ENCODE data around the gene IGSF3. TPM values are rescaled to one million over a fixed set of nuclear protein-coding genes. Genes with fewer than 3 reads are reported as not detected.

The IGSF3 gene
- total RNA-seq, 1 donor from 2014 or later: 37.1 TPM

DNA sequence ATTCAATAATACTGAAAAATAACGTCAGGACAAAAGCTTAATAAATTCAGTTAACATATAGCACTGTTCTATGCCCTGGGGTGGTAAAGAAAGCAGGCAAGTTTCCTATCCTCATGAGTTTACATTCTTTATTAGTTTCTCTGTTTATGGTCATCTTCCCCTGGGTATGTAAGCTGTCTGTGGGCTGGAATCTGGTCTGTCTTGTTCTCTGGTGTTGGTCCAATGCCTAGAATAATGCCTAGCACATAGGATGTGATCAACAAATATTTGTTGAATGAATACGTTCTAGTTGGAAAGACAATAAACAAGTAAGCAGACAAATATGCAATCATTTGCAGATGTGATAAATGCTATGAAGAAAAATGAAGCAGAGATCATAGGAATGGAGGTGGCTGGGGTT is 7.2 kb upstream of the IGSF3 start:
- H3K36me3 ChIP-seq (ENCODE audit: control insufficient read depth, insufficient read depth, low read length): no peaks in the 10 kb centered on the region
- DNase-seq (ENCODE audit: low read depth): peak; percentile 89
- TF ChIP-seq, protein P1, sequence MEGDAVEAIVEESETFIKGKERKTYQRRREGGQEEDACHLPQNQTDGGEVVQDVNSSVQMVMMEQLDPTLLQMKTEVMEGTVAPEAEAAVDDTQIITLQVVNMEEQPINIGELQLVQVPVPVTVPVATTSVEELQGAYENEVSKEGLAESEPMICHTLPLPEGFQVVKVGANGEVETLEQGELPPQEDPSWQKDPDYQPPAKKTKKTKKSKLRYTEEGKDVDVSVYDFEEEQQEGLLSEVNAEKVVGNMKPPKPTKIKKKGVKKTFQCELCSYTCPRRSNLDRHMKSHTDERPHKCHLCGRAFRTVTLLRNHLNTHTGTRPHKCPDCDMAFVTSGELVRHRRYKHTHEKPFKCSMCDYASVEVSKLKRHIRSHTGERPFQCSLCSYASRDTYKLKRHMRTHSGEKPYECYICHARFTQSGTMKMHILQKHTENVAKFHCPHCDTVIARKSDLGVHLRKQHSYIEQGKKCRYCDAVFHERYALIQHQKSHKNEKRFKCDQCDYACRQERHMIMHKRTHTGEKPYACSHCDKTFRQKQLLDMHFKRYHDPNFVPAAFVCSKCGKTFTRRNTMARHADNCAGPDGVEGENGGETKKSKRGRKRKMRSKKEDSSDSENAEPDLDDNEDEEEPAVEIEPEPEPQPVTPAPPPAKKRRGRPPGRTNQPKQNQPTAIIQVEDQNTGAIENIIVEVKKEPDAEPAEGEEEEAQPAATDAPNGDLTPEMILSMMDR (IDR thresholded peaks at IDR 0.05; ENCODE audit: insufficient read depth, low read length, severe bottlenecking): no peak
- H3K27me3 ChIP-seq (ENCODE audit: control insufficient read depth, insufficient read depth, low read length): no peaks in the 10 kb centered on the region
- no peak for FAIRE-seq
- no peak overlapping the region for H3K4me3 ChIP-seq (ENCODE audit: low read depth, low read length)

DNA sequence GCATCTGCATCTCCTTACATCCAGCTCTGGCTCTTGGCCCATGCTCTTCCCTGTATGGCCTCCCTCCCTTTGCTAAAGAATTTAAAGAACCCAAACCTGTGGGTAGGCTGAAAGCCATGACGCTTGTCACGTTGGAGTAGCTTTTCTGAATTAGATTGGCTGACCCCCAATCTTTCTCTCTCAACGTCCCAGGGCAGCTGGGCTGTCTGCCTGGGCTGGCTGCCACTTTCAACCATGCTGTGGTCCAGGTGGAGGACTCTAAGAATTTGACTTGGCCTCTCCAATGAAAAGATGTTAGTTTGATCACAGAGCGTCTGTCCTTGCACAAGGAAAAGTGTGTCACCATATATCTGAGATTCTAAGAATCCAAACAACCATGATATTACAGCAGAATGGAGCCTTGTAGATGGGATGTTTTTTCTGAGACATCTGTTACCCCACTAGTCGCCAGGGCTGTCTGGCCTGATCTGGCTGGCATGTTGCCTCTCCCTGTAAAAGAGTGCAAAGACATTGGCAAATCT is 6.5 kb upstream of the IGSF3 start:
- H3K4me3 ChIP-seq (ENCODE audit: low read depth, low read length): no peak overlapping the region
- FAIRE-seq (no peak), DNase-seq (ENCODE audit: low read depth) (no peak)
- TF ChIP-seq, protein P1 (IDR thresholded peaks at IDR 0.05; ENCODE audit: insufficient read depth, low read length, severe bottlenecking): no peak
- H3K36me3 ChIP-seq (ENCODE audit: control insufficient read depth, insufficient read depth, low read length): no peaks in the 10 kb centered on the region
- H3K27me3 ChIP-seq (ENCODE audit: control insufficient read depth, insufficient read depth, low read length): no peaks in the 10 kb centered on the region

DNA sequence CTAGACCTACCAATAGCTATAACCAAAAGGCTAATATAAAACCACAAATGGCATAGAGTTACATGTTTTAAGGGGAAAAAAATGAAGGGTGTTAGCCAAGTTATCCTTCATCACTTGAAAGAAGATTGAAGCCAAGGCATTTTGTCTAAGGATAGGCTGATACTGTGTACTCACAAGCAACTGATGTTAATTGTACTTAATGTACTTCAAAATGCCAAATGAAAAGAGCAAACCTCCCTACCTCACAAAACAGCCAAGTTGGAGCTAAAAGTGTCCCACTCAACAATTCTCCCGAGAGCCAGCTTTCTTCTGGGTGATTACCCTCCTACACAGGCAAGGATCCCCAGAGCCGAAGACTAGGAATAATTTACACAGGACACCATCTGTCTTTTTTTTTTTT is 4.4 kb upstream of the IGSF3 start:
- no peaks in the 10 kb centered on the region for H3K36me3 ChIP-seq (ENCODE audit: control insufficient read depth, insufficient read depth, low read length)
- H3K27me3 ChIP-seq (ENCODE audit: control insufficient read depth, insufficient read depth, low read length): no peaks in the 10 kb centered on the region
- TF ChIP-seq, protein P1 (IDR thresholded peaks at IDR 0.05; ENCODE audit: insufficient read depth, low read length, severe bottlenecking): no peak
- no peak for FAIRE-seq
- no peak for DNase-seq (ENCODE audit: low read depth)
- no peak overlapping the region for H3K4me3 ChIP-seq (ENCODE audit: low read depth, low read length)

DNA sequence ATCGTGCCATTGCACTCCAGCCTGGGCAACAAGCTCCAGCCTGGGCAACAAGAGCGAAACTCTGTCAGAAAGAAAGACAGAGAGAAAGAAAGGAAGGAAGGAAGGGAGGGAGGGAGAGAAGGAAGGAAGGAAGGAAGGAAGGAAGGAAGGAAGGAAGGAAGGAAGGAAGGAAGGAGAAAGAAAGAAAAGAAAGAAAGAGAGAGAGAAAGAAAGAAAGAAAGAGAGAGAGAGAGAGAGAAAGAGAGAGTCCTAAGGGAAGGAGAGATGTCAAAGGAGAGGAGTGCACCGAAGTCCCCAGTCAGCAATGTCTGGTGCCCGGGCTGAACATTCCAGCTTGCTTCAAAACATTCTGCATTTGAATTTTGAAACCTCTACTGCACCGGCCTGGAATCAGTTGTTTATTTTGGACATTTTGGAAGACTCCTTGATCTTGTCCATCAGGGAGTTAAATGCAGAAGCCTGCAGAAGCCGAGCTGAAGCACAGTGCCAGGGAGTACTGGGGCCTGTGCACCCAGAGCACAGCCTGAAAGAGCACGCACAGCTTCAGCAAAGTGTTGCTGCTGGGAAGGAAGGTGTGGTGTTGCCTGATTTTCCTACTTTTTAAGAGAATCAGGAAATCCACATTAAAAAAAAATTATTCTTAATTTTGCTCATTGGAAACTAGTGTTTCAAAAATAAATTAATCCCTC is 3.7 kb upstream of the IGSF3 start:
- no peaks in the 10 kb centered on the region for H3K36me3 ChIP-seq (ENCODE audit: control insufficient read depth, insufficient read depth, low read length)
- FAIRE-seq (no peak), DNase-seq (ENCODE audit: low read depth) (no peak)
- no peak overlapping the region for H3K4me3 ChIP-seq (ENCODE audit: low read depth, low read length)
- TF ChIP-seq, protein P1 (IDR thresholded peaks at IDR 0.05; ENCODE audit: insufficient read depth, low read length, severe bottlenecking): no peak
- H3K27me3 ChIP-seq (ENCODE audit: control insufficient read depth, insufficient read depth, low read length): no peaks in the 10 kb centered on the region

DNA sequence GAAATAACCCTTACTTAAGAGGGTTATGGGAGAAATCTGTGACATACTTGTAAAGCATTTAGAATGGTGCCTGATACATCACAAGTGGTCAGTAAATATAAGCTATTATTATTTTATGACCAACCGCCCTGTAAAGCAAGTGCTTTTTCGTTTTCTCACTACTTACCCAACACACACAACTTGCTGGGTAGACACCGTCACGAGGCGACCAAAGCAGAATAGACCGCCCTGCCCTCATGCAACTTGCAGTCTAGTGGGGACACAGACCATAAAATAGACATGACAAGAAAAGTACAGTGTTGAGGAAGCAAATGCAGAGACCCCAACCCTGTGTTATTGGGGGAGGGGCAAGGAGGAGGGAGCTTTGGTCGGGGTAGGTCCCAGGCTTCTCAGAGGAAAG is 744 bp upstream of the IGSF3 start:
- TF ChIP-seq, protein P1 (IDR thresholded peaks at IDR 0.05; ENCODE audit: insufficient read depth, low read length, severe bottlenecking): no peak
- peaks cover 3% of the 10 kb centered on the region for H3K36me3 ChIP-seq (ENCODE audit: control insufficient read depth, insufficient read depth, low read length)
- no peak for DNase-seq (ENCODE audit: low read depth)
- H3K27me3 ChIP-seq (ENCODE audit: control insufficient read depth, insufficient read depth, low read length): no peaks in the 10 kb centered on the region
- H3K4me3 ChIP-seq (ENCODE audit: low read depth, low read length): no peak overlapping the region
- no peak for FAIRE-seq

Measured in bronchial epithelial cell (primary cell).